Superior temporal gyrus (tissue), 1 donor: ENCODE results near the gene SHC4.

Experiments
- DNase-seq: peaks from one replicate; pipeline ENCODE4 v3.0.0-alpha.2; 2016; ENCODE audit errors: extremely low spot score

The SHC4 gene

DNA sequence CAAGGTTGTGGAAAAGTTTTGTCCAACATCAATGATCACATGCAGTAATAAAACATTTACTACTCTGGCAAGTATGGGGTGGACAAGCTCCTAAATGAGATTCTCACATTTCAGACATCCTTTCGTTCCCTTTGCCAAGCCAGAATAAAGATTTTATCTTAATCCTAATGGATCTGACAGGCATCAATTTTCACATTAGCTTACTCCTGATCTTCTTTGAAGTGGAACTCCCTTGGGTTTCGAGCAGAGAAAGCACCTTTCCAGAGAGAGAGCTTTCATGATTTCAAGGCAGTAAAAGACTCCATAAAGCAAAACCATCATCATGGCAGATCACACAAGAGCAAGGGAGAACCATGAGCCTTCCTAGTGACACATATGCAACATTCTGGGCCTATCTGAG, 113.1 kb downstream of the SHC4 start:
- no peak for DNase-seq

DNA sequence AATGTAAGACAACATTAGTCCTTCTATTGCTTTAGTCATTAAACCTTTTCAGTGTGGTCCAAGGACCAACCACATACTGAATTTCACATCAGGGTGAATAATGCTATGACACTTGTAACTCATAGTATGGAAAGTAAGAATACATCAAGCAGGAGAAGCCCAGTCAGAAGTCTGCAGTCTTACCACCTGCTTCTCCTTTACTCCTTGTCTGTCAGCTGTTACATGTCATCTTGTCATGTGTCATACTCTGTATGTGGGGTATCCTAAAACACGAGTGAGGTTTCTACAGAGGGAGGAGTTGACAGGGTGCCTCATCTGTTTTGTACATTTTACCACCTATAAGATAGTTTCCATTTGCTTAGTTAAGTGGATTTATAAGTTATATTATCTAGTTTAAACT, 118.6 kb downstream of the SHC4 start:
- no peak for DNase-seq

DNA sequence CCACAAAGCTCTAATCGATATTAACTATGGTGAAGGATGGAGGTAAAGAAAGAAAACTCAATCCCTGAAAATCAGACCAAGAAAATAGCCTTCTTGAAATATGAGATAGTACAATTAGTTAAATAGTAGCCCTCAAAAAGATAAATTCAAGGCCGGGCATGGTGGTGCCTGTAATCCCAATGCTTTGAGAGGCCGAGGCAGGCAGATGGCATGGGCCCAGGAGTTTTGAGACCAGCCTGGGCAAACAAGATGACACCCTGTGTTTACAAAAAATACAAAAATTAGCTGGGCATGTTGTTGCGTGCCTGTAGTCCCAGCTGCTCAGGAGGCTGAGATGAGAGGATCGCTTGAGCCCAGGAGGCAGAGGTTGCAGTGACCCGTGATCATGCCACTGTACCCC, 121.2 kb downstream of the SHC4 start:
- no peak for DNase-seq

DNA sequence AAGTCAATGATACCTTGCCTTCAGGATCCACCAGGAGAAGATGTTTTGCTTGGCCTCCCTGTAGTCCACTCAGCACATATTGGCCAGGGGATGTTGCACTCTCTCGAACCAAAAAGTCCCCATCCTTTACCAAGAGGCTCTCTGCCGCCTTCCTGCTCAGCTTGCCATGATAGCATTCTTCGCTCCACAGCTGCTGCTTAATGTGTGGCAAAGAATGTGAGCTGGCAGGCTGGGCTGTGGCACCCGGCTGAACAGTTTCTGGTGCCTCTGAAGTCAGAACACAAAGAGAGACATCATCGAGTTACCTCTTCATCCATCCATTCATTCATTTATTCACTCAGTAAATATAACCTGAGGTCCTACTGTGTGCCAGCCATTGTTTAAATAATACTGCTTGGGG, 129.0 kb downstream of the SHC4 start:
- no peak for DNase-seq

DNA sequence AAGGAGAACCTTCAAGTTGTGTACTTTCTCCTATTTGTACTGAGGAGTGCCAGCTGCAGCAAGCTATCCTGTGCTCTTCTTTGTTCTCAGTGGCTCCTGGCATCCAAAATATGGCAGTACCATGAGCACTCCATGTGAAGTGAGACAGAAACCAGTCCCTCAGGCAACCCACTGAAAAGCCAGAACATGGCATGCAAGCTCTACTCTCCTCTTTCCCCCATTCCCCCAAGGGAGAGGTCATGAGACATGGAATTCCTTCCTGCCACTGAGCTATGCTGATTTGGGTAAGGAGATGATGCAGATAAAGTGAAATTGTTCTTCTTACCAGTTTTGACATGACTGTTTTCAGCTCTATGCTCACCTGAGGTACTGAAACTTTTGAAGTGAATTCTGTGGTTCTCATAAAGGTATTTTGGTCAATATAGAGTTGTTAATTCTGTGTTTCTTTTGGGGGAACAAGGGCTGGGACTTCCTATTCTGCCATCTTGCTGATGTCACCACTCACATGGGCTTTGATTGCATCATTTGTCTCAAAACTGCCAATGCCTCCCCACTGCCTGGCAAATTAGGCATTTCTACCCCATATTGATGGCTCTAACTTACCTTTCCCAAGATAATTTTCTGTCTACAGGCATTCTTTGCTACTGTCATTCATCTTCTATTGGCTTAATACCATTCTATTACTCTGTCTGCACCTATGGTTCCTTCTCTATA, 130.0 kb downstream of the SHC4 start:
- DNase-seq, result no peak

DNA sequence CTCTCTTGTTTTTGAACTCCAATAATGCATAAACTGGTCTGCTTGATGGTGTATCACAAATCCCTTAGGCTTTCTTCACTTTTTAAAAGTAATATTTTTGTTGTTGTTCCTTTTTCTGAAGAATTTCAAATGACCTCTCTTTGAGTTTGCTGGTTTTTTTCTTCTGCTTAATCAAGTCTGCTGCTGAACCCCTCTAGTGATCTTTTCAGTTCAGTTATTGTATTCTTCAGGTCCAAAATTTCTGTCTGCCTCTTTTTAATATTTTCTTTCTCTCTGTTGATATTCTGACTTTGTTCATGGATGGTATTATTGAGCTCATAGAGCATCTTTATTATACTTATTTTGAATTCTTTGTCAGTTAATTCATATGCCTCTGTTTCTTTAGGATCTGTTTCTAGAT, 131.1 kb downstream of the SHC4 start:
- no peak for DNase-seq

DNA sequence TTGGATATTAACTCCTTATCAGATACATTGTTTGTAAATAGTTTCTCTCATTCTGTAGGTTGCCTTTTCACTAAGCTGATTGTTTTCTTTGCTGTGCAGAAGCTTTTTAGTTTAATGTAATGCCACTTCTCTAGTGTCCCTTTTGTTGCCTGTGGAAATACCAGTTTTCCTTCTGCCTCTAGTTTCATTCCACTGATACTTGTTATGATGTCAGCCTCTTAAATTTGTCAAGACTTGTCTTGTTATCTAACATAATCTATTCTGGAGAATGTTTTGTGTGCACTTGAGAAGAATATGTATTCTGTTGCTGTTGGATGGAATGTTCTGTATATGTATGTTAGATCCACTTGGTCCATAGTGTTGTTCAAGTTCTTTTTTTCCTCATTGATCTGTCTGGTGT, 134.8 kb downstream of the SHC4 start:
- no peak for DNase-seq

DNA sequence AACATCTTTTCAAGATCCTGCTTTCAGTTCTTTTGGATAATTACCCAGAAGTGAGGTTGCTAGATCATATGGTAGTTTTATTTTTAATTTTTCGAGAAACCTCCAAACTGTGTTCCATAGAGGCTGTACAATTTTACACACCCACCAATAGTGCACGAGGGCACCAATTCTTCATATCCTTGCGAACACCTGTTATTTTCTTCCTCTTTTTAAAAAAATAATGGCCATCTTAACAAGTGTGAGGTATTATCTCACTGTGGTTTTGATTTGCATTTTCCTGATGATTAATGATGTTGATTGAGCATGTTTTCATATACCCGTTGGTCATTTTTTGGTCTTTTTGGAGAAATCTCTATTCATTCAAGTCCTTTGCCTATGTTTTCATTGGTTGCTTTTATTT, 135.2 kb downstream of the SHC4 start:
- DNase-seq, result no peak

DNA sequence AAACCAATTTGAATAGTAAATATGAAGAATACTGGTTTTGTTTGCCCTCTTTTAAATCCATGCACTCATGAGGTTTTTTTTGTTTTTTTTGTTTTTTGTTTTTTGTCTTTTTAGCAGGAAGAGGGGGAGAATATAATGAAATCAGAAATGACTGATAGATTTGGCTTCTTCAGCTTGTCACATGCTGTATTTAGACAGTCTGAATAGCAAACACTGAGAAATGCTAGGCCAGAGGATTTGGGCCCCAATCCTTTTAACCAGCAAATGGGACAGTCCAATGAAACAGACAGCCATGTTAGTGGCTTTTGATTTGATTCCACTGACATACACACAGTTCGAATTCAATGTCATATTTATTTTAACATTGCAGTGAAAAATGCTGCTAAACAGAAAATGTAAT, 138.6 kb downstream of the SHC4 start:
- DNase-seq, result peak; percentile 56

DNA sequence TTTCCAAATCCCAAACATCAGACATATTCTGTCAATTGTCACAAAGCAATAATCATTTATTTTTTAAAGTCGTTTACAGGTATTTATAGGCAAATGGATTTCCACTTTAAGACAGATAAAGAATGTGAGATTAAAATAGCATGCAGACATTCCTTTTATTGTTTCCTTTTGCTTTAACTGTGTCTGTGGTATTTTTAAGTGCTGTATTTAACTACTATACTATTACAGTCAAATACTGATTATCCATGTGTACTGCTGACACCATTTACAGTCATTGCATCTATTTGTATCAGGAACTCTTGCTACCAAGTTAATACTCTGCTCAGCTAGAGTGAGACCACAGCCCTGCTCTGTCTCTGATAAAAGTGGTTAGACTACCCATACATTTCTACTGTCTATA, 140.0 kb downstream of the SHC4 start:
- DNase-seq, result no peak

DNA sequence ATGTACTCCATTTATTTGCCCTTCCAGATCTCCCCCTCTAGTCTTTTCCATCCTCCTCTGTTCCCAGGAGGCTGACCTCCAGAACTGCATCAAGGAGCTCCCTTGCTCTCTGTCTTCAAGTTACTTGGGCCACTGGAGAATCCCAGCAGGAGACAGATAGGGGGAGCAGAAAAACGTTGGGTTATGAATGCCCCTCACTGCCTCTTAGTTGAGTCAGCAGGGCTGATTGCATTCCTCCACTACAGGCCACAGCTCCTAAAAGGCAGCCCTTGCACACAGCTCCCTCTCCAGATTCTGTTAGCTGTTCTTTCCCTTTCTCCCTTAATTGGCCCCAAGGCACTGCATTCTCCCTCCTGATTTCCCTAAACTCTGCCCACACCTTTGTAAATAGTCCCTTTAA, 140.5 kb downstream of the SHC4 start:
- no peak for DNase-seq

DNA sequence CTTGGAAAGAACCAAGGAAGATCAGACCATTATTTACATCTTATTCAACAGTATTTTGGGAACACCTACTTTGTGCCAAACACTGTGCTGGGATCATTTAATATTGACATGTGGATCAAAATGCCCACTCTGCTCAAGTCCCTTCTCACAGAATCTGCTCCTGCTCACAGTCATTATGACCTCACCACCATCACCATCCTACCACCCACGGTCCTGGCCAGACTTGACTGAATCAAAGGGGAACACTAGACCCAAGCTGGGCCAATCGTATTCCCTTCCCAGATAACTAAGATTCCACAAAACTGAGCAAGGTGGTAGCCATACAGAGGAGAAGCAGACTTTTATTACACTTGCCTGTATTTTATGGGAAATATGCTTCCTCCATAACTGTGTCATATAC, 149.4 kb downstream of the SHC4 start:
- DNase-seq, result no peak

DNA sequence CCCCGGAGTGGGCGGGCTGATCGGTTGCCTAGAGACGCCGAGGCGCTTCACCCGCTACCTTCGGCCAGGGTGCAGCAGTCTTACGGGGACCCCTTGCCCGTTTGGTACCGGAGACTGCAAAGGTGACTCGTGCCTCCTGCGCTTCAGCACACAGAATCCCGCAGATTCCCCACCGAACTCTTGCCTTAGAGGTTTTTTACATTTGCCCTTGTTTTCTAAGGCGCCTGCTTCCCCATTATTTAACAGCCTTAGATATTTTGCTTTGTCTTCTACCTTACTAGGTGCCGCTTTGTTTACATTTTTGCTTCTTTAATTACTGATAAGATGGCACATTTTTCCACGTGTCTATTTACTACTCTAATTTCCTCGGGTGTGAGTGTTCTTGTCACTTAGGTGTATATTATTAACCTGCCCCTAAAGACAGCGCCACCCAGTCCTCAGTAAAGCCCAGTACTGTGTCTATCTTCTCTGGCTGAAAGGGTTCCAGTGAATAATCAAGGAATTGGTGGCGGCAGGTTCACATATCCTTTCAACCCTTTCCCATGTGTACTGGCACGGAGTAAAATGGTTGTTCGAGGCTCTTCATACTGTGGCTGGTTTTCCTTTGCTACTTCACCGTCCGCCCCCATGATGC, 152.3 kb downstream of the SHC4 start:
- no peak for DNase-seq

DNA sequence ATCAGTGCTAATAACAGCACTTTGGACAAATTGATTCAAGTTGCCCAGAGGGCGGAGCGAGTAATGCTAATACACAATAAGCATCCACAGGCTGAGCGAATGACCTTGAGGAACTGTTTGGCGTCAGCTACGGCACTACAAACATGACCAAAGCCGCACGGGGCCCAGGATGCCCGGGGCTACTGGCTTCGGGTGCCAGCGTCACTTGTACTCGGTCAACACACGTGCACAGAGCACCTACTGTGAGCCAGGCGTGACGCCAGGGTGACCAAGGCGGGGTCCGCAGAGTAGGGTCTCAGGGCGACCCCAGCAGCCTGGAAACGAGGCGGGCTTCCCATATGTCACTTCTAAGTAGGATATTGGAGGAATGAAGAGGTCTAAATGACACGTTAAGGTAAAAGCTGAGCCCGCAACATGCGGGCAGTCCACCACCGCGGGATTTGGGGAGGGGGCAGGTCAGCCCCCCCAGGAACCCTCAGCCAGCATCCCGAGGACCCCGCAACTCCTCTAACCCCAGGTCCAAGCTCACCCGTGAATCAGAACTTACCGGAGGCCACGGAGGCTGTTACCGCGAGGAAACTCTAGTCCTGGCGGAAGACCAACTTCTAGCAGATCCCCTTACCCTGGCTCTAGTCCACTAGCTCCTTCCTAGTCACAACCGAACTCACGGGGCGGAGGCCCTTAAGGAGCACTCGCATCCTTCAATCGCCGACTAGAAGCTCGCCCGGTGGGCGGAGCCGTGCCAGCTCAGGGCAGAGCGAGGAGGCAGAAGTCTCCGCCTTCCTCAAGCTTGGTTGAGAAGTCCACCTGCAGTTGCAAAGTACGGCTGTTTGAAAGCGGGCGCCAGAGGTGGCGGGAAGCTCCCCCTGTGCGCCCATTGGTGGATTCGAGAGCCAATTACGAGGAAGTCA, 153.1 kb downstream of the SHC4 start, which contains the start of gene CEP152:
Gene CEP152 (minus strand): TSS at position 656 of the 911 bp plus-strand sequence. CDS start 5,420 bp downstream, outside the sequence.
- peak; percentile 95 for DNase-seq

DNA sequence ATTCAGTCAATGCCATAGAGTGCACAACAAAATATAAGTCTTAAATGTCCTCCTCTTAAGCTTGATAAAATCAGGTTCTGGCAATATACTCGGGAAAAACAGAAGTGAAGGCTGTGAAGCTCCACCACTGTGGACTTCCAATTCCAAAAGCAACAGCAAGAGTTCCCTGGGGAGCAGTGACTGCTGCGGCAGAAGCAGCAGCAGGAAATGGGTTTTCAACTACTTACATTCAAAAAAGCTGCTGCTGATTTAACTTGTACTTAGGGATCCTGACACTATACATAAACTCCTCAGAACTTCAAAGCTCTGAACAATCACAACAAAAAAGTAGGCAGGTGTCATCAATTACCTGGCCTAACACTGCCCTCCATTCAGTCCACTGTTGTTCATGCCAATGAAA, 157.6 kb downstream of the SHC4 start:
- DNase-seq, result no peak

DNA sequence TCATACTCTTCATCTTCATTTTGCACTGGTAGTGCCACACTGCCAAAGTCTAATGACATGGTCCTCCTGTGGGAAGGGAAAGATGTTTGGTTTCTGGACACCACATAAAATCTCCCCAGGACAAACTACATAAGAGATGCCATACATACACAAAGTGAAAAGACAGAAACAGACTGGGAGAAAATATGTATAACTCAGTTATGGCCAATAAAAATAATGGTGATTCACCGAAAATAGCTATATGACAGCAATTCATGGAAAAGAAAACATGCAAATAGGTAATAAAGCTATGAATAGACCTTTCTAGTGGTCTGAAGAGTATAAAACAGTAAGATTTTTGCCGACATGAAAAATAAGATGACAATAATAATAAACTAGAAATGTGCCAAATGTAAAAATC, 158.1 kb downstream of the SHC4 start:
- no peak for DNase-seq

DNA sequence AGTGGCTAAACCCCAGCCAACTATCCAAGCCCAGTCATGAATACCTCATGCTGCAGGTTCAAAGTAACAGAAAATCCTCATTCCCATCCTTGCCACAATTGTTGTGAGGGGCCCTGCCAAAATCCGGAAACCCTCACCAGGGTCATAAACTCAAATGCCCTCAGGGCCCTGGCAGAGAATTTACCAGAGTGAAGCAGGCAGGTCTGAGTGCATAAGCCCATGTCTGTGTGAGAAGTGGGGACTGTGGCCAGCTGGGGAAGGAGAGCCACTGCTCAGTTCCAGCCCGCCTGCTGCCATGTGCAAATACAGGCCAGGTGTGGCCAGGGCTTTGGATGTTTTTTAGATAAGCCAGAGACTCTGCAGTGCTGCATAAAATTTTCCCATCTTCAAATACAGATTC, 159.8 kb downstream of the SHC4 start:
- DNase-seq, result no peak

DNA sequence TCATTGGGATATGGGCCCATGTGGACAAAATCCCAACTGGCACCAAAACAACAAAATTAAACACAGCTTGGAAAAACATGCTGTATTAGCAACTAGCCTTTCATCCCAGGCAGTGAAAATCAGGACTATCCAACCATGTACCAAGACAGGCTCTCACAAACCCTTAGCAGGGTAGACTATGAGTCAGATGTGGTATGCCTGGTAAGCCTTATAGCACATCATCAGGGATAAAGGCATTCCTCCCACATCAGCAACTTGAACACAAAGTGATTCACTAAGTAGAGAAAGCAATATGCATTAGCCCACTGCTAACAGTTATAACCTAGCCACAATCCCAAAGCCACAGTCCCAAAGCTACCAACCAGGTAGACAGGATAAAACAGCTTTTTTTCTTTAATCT, 160.9 kb downstream of the SHC4 start:
- DNase-seq, result no peak

DNA sequence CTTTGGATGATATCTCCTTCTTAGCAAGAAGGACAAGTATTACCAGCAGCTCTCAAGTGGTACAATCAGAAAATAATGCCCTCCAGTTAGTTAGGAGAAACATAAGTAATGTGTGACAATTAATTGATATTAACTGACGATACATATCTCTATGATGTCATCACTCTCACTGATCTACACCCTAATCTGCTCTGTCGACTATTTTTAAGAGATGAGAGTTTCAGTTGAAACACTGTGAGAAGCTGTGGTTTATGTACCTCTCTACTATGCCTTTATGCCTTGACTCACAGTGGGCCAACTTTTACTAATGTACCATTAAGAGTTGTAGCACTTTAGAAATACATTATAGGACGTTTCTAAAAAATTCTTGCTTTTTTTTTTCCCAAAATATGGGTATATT, 161.5 kb downstream of the SHC4 start:
- DNase-seq, result no peak

DNA sequence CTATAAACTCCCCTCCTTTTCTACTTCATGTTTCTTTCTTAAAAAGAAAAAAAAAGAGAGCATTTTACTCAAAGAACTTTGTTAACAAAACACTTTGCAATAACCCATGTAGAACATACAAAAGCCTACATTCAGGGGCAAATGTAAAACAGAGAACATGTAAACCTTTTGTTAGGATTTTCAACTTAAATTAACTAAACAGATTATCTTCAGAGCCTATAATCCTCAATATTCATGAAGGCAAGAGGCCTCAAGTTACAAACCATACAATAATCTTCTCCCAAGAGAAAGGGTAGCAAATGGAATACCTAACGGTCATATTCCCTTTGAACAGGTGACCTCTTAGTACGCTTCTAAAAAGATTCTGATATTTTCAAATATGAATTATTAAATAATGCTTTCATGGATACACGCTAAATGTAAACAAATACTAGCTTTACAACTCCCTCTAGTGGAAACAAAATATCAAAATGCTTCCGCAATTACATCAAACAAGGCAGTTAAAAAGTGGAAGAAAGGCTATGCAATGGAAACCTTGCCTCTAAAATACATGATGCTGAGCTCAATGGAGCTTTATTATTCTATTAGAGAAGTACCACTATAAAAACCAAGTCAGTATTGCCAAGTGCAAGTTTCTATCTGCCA, 162.8 kb downstream of the SHC4 start:
- DNase-seq, result peak; percentile 81

DNA sequence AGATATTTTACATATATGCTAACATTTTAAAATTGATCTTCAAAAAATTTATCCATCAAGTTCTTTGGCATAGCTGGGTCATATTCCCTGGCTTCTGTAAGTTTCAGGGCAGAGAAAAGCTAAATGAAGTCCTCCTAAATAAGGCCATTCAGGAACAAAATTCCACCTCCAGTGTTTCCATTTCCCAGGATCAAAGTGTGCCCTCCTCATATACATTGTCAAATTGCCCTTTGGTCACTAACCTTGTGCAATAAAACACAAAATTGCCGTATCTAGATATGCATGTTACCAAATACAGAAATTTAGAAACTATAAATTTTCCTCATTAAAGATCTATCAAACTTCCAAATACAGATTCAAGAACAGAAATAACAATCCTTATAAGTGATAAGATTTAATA, 163.5 kb downstream of the SHC4 start:
- DNase-seq, result no peak

DNA sequence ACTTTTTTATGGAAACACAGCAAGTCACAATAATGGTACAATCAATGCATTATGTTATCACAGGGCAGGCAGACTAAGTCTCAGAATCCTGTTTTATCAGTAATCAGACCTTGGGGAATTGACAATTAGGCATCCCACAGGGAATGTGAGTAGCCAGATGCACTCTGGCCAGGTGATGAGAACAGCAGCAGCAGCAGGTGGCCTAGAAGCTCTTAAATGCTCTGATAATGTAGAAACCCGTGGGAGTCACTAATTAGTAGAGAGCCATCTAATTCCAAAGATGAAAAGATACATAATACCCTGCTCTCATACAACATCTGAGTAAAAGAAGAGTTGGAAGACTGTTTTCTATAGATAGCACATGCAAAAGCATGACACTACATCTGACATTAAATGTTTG, 165.4 kb downstream of the SHC4 start:
- no peak for DNase-seq
